DMS 273 (cell line): ENCODE measurements around the gene SCN8A.
A peak's percentile ranks its signal among the peaks of the same experiment; 100 is the strongest.
"Not testable (repeated sequence)": the region's sequence is repeated elsewhere in the genome, so short reads cannot be mapped to it uniquely, and the experiment has no call there.

Source experiments
- DNase-seq: peaks from one replicate; lab custom pipeline; 2025; ENCODE audit not compliant: unreplicated experiment; lab: John Stamatoyannopoulos, UW

Gene SCN8A

GRCh38 chr12:51591016-51591901, at the start of gene SCN8A:
Gene SCN8A (plus strand): TSS chr12:51591233. CDS start chr12:51662818, 71,585 bp downstream.
- peak; percentile 90 for DNase-seq

- no peak for DNase-seq
These were observed 44.9 kb upstream of the SCN8A start for GRCh38 chr12:51546097-51546496.

- no peak for DNase-seq
These were observed 43.4 kb upstream of the SCN8A start for GRCh38 chr12:51547606-51548005.

- no peak for DNase-seq
These were observed 42.8 kb upstream of the SCN8A start for GRCh38 chr12:51548241-51548640.

GRCh38 chr12:51549637-51550036, 41.4 kb upstream of the SCN8A start:
- DNase-seq = peak; percentile 63

GRCh38 chr12:51568271-51569032, 22.6 kb upstream of the SCN8A start:
- DNase-seq = not testable (repeated sequence)

GRCh38 chr12:51579321-51579850, 11.6 kb upstream of the SCN8A start:
- no peak for DNase-seq

- DNase-seq = no peak
These were observed 2.0 kb upstream of the SCN8A start for GRCh38 chr12:51589060-51589459.

- no peak for DNase-seq
These were observed 1.4 kb upstream of the SCN8A start for GRCh38 chr12:51589557-51590176.

GRCh38 chr12:51590347-51591015, 552 bp upstream of the SCN8A start:
- peak; percentile 95 for DNase-seq

- peak; percentile 74 for DNase-seq
These were observed 1.1 kb downstream of the SCN8A start for GRCh38 chr12:51592034-51592705.

GRCh38 chr12:51593021-51593420, 2.0 kb downstream of the SCN8A start:
- peak; percentile 8 for DNase-seq

GRCh38 chr12:51593539-51593938, 2.5 kb downstream of the SCN8A start:
- DNase-seq = peak; percentile 17

GRCh38 chr12:51598156-51598555, 7.1 kb downstream of the SCN8A start:
- DNase-seq = no peak

GRCh38 chr12:51600721-51601120, 9.7 kb downstream of the SCN8A start:
- DNase-seq = no peak

- no peak for DNase-seq
These were observed 10.2 kb downstream of the SCN8A start for GRCh38 chr12:51601241-51601640.

- not testable (repeated sequence) for DNase-seq
These were observed 14.9 kb downstream of the SCN8A start for GRCh38 chr12:51605896-51606295.

GRCh38 chr12:51607197-51607596, 16.2 kb downstream of the SCN8A start:
- DNase-seq = not testable (repeated sequence)

- no peak for DNase-seq
These were observed 29.4 kb downstream of the SCN8A start for GRCh38 chr12:51620448-51620847.
